NK-92 treated with Interleukin-12 subunit alpha and Interleukin-12 subunit beta, amount 100 ng/mL, for 24 hours (cell line): ENCODE results near the gene ALG5.
A peak's percentile ranks its signal among the peaks of the same experiment; 100 is the strongest.

ENCODE experiments used
- DNase-seq: peaks from one replicate; lab custom pipeline; 2025; lab: John Stamatoyannopoulos, UW

The ALG5 gene

GRCh38 chr13:36979361-36980050 is 19.6 kb downstream of the ALG5 start:
- DNase-seq, result no peak

- DNase-seq, result no peak
Measured at GRCh38 chr13:36975172-36975571, 24.0 kb downstream of the ALG5 start.

- DNase-seq, result no peak
Measured at GRCh38 chr13:36973621-36974295, 25.4 kb downstream of the ALG5 start.

- no peak for DNase-seq
Measured at GRCh38 chr13:36973009-36973408, 26.1 kb downstream of the ALG5 start.

- no peak for DNase-seq
Measured at GRCh38 chr13:36966404-36966803, 32.7 kb downstream of the ALG5 start.

GRCh38 chr13:36965767-36966166 is 33.4 kb downstream of the ALG5 start:
- DNase-seq, result peak; percentile 2

GRCh38 chr13:36959456-36960116 is 39.6 kb downstream of the ALG5 start:
- no peak for DNase-seq

GRCh38 chr13:36954542-36954941 is 44.6 kb downstream of the ALG5 start:
- no peak for DNase-seq

- DNase-seq, result no peak
Measured at GRCh38 chr13:36950920-36951319, 48.2 kb downstream of the ALG5 start.

- DNase-seq, result no peak
Measured at GRCh38 chr13:36950330-36950729, 48.8 kb downstream of the ALG5 start.

GRCh38 chr13:36945078-36945477 is 54.1 kb downstream of the ALG5 start:
- no peak for DNase-seq

GRCh38 chr13:36925603-36926002 is 73.5 kb downstream of the ALG5 start:
- DNase-seq, result no peak

GRCh38 chr13:36924001-36924400 is 75.1 kb downstream of the ALG5 start:
- no peak for DNase-seq

- no peak for DNase-seq
Measured at GRCh38 chr13:36921631-36922301, 77.4 kb downstream of the ALG5 start.

GRCh38 chr13:36920616-36921185 is 78.4 kb downstream of the ALG5 start:
- no peak for DNase-seq

GRCh38 chr13:36919833-36920615 is 79.1 kb downstream of the ALG5 start, which contains the start of gene SMAD9:
SMAD9 (minus strand) TSS chr13:36920238; CDS start chr13:36879689, 40,549 bp downstream.
- no peak for DNase-seq

- DNase-seq, result no peak
Measured at GRCh38 chr13:36919171-36919832, 79.8 kb downstream of the ALG5 start.

GRCh38 chr13:36918246-36919131 is 80.7 kb downstream of the ALG5 start:
- DNase-seq, result no peak

GRCh38 chr13:36917311-36917710 is 81.8 kb downstream of the ALG5 start:
- no peak for DNase-seq
